Measurements from ENCODE around the gene NPSR1. TPM values are rescaled to one million over a fixed set of nuclear protein-coding genes. Genes with fewer than 3 reads are reported as not detected.

Gene NPSR1
- polyA plus RNA-seq, 1 of the 3 experiments (the other 2 are of a cell fraction), result not detected

- TF ChIP-seq ZBTB33 (IDR thresholded peaks at IDR 0.05; ENCODE audit: borderline replicate concordance, low read depth), result no peak
Measured at GRCh38 chr7:34840176-34840785, 182.3 kb downstream of the NPSR1 start (continued).

GRCh38 chr7:34841326-34841725 is 183.3 kb downstream of the NPSR1 start:
- H3K4me2 ChIP-seq, result no peak overlapping the region
- H3K79me2 ChIP-seq (ENCODE audit: insufficient read depth), result no peaks in the 10 kb centered on the region
- no peaks in the 10 kb centered on the region for H3K36me3 ChIP-seq (replicated peaks in 1 of 2; ENCODE audit: control insufficient read depth in 1 of 2, insufficient read depth in 2 of 2, low read length in 1 of 2)
- no peak overlapping the region for H3K9ac ChIP-seq
- WGBS (ENCODE audit: low lambda C conversion rate), result 29% methylated on average over 4 of the region's 4 CpGs
- ChIA-PET CTCF (interaction anchor here (2.1 kb wide), 1 partner anchor 18 kb away, joined by 8 read pairs; no protein-coding TSS in a partner anchor), POLR2A (no interaction called here)
- H3K27me3 ChIP-seq (ENCODE audit: insufficient read depth), result no peaks in the 10 kb centered on the region; the same call in 1 of the 2 replicates
- no peak overlapping the region for H3K27ac ChIP-seq (ENCODE audit: low read depth in 2 of 2, low read length in 1 of 2)
- peaks cover 0 to 5% of the 10 kb centered on the region in 2 experiments; a peak in 2 of 4 replicates for H3K4me1 ChIP-seq (ENCODE audit: control insufficient read depth in 1 of 2, insufficient read depth in 2 of 2, low read depth in 1 of 2, low read length in 1 of 2)
- no peak for TF ChIP-seq REST (IDR thresholded peaks at IDR 0.05; ENCODE audit: low read depth, low read length)
- TF ChIP-seq MXI1 (IDR thresholded peaks at IDR 0.05; ENCODE audit: low read depth, low read length), result no peak
- TF ChIP-seq RXRA (IDR thresholded peaks at IDR 0.05; ENCODE audit: borderline replicate concordance, low read depth), result no peak
- TF ChIP-seq SIN3A (IDR thresholded peaks at IDR 0.05; ENCODE audit: borderline replicate concordance, low read depth, low read length), result no peak
- no peak for TF ChIP-seq MEF2A (IDR thresholded peaks at IDR 0.05; ENCODE audit: borderline replicate concordance, low read depth)
- no peak for DNase-seq
- no peak overlapping the region for H3K4me3 ChIP-seq (ENCODE audit: low read depth in 2 of 2, low read length in 1 of 2)
- no peak overlapping the region for H2AFZ ChIP-seq (ENCODE audit: low read depth)
- peaks cover 5% of the 10 kb centered on the region for H3F3A ChIP-seq (replicated peaks; ENCODE audit: insufficient read depth)
- no peaks in the 10 kb centered on the region for H3K9me2 ChIP-seq
- H3K9me3 ChIP-seq, result no peaks in the 10 kb centered on the region
- no peaks in the 10 kb centered on the region for H4K20me1 ChIP-seq (ENCODE audit: insufficient read depth)

GRCh38 chr7:34842782-34843181 is 184.8 kb downstream of the NPSR1 start:
- TF ChIP-seq YY1 (IDR thresholded peaks at IDR 0.05; ENCODE audit: low read depth), result no peak
- TF ChIP-seq USF2 (IDR thresholded peaks at IDR 0.05; ENCODE audit: borderline replicate concordance, low read depth, low read length), result no peak
- Histone ChIP-seq H3K79me2 (ENCODE audit: insufficient read depth) (no peaks in the 10 kb centered on the region), H4K20me1 (ENCODE audit: insufficient read depth) (no peaks in the 10 kb centered on the region), H2AFZ (ENCODE audit: low read depth) (no peak overlapping the region), H3K27me3 (ENCODE audit: insufficient read depth) (no peaks in the 10 kb centered on the region; the same call in 1 of the 2 replicates), H3K9ac (no peak overlapping the region), H3F3A (replicated peaks; ENCODE audit: insufficient read depth) (no peaks in the 10 kb centered on the region), H3K4me1 (ENCODE audit: control insufficient read depth in 1 of 2, insufficient read depth in 2 of 2, low read depth in 1 of 2, low read length in 1 of 2) (no peaks in the 10 kb centered on the region; a peak in 2 of 4 replicates), H3K9me3 (no peaks in the 10 kb centered on the region), H3K36me3 (replicated peaks in 1 of 2; ENCODE audit: control insufficient read depth in 1 of 2, insufficient read depth in 2 of 2, low read length in 1 of 2) (no peaks in the 10 kb centered on the region), H3K27ac (ENCODE audit: low read depth in 2 of 2, low read length in 1 of 2) (no peak overlapping the region), H3K4me3 (ENCODE audit: low read depth in 2 of 2, low read length in 1 of 2) (no peak overlapping the region), H3K9me2 (no peaks in the 10 kb centered on the region), H3K4me2 (no peak overlapping the region)
- WGBS (ENCODE audit: low lambda C conversion rate), result 35% methylated on average over 6 of the region's 6 CpGs
- POLR2A ChIA-PET, result no interaction called here
- CTCF ChIA-PET, result no interaction called here
- no peak for DNase-seq

Data from SK-N-SH (cell line).